IMR-90 (cell line): ENCODE results near the gene C1orf116. TPM values are rescaled to one million over a fixed set of nuclear protein-coding genes. Genes with fewer than 3 reads are reported as not detected.

Source experiments
- ATAC-seq: fragments of 200-7000 bp; cut with Tn5 transposase; 2 replicates; pipeline ENCODE4 v1.9.1; 2020; ENCODE audit warnings: low read depth, mild to moderate bottlenecking, moderate library complexity
- BruUV-seq: library from RNA; stranded (reverse); fragments of 400-500 nt; replicated peaks from 2 replicates; lab custom pipeline; 2021; lab: Mats Ljungman, UMichigan
- CTCF ChIA-PET: fragments of 300-600 bp; formaldehyde crosslinking; extraction: SDS; loops from one replicate; lab custom pipeline; 2021; ENCODE audit warnings: antibody characterized with exemption; lab: Yijun Ruan, JAX
- POLR2A ChIA-PET: fragments of 300-600 bp; sonication (Branson Sonifier 250); formaldehyde crosslinking; loops from one replicate; lab custom pipeline; 2022; ENCODE audit warnings: antibody characterized with exemption; ENCODE audit not compliant: unreplicated experiment; lab: Charles Lee
- DNase-seq: peaks from one replicate; pipeline ENCODE4 v3.0.0; 2013
- H2AFZ ChIP-seq: replicated peaks from 2 replicates; pipeline ENCODE3; 2013; ENCODE audit warnings: low read length, mild to moderate bottlenecking; ENCODE audit not compliant: poor library complexity
- H2AK5ac ChIP-seq: 2 replicates; pipeline ENCODE4 v1.6.1; 2013; ENCODE audit warnings: low read depth, low read length, inconsistent platforms
- H2AK9ac ChIP-seq: replicated peaks from 2 replicates; pipeline ENCODE3; 2013; ENCODE audit warnings: mild to moderate bottlenecking, low read depth, low read length, moderate library complexity; ENCODE audit not compliant: poor library complexity
- H2BK120ac ChIP-seq: 2 replicates; pipeline ENCODE4 v1.6.1; 2013; ENCODE audit warnings: low read depth, low read length, inconsistent platforms
- H2BK15ac ChIP-seq: 3 replicates; pipeline ENCODE4 v1.6.1; 2013; ENCODE audit warnings: low read depth, low read length, inconsistent platforms
- H2BK20ac ChIP-seq: 2 replicates; pipeline ENCODE4 v1.6.1; 2013; ENCODE audit warnings: low read depth, mild to moderate bottlenecking, inconsistent platforms, low read length, moderate library complexity
- H2BK5ac ChIP-seq: 2 replicates; pipeline ENCODE4 v1.6.1; 2013; ENCODE audit warnings: mild to moderate bottlenecking, low read depth, low read length, inconsistent platforms; ENCODE audit not compliant: poor library complexity, severe bottlenecking
- H3K14ac ChIP-seq: replicated peaks from 2 replicates; pipeline ENCODE4 v1.6.1; 2013; ENCODE audit warnings: low read depth, low read length, inconsistent platforms
- H3K18ac ChIP-seq: 2 replicates; pipeline ENCODE4 v1.6.1; 2013; ENCODE audit warnings: low read depth, low read length, control low read depth
- H3K23ac ChIP-seq: 2 replicates; pipeline ENCODE4 v1.6.1; 2013; ENCODE audit warnings: low read depth, low read length, inconsistent platforms
- H3K27ac ChIP-seq: 2 replicates; pipeline ENCODE4 v1.5.1; 2013; ENCODE audit warnings: mild to moderate bottlenecking, control low read depth, low read length; ENCODE audit not compliant: insufficient read depth
- H3K27me3 ChIP-seq: 2 replicates; pipeline ENCODE4 v1.6.1; 2013; ENCODE audit warnings: low read length; ENCODE audit not compliant: control insufficient read depth, insufficient read depth
- H3K36me3 ChIP-seq: 2 replicates; pipeline ENCODE4 v1.6.1; 2013; ENCODE audit warnings: low read length, mixed read lengths; ENCODE audit not compliant: control insufficient read depth, insufficient read depth
- H3K4ac ChIP-seq: 2 replicates; pipeline ENCODE4 v1.6.1; 2013; ENCODE audit warnings: low read depth, low read length, inconsistent platforms
- H3K4me1 ChIP-seq: 2 replicates; pipeline ENCODE4 v1.6.1; 2013; ENCODE audit warnings: low read length, mixed read lengths; ENCODE audit not compliant: control insufficient read depth, insufficient read depth
- H3K4me2 ChIP-seq: 2 replicates; pipeline ENCODE4 v1.6.1; 2013; ENCODE audit warnings: low read depth, mild to moderate bottlenecking, control low read depth, low read length, moderate library complexity
- H3K4me3 ChIP-seq: 2 replicates; pipeline ENCODE4 v1.5.1; 2013; ENCODE audit warnings: low read depth, mild to moderate bottlenecking, control low read depth, low read length, moderate library complexity; ENCODE audit not compliant: insufficient read depth
- H3K56ac ChIP-seq: 2 replicates; pipeline ENCODE4 v1.6.1; 2013; ENCODE audit warnings: low read length, inconsistent platforms; ENCODE audit not compliant: insufficient read depth; ENCODE audit errors: extremely low read depth
- H3K79me1 ChIP-seq, 2 experiments: 2 replicates each; pipeline ENCODE4 v1.6.1; 2013; ENCODE audit warnings: low read length in 2 of 2, inconsistent platforms in 1 of 2, low read depth in 1 of 2
- H3K9ac ChIP-seq: 2 replicates; pipeline ENCODE4 v1.6.1; 2013; ENCODE audit warnings: low read depth, low read length, control low read depth
- H3K9me1 ChIP-seq: 2 replicates; pipeline ENCODE4 v1.6.1; 2013; ENCODE audit warnings: low read length, inconsistent platforms; ENCODE audit not compliant: insufficient read depth
- H3K9me3 ChIP-seq: 2 replicates; pipeline ENCODE4 v1.6.1; 2013; ENCODE audit warnings: low read length; ENCODE audit not compliant: control insufficient read depth, insufficient read depth
- H4K20me1 ChIP-seq: 2 replicates; pipeline ENCODE4 v1.6.1; 2013; ENCODE audit warnings: low read length, inconsistent platforms; ENCODE audit not compliant: insufficient read depth
- H4K5ac ChIP-seq: 2 replicates; pipeline ENCODE4 v1.6.1; 2013; ENCODE audit warnings: mild to moderate bottlenecking, low read depth, low read length, control low read depth
- H4K8ac ChIP-seq, 2 experiments: 2 replicates each; pipeline ENCODE4 v1.6.1; 2013; ENCODE audit warnings: low read depth in 2 of 2, low read length in 2 of 2, control low read depth in 1 of 2, inconsistent platforms in 1 of 2
- H4K91ac ChIP-seq: 2 replicates; pipeline ENCODE4 v1.6.1; 2013; ENCODE audit warnings: low read depth, low read length, inconsistent platforms; ENCODE audit not compliant: insufficient read depth
- BHLHE40 ChIP-seq: fragments of 150-350 bp; IDR thresholded peaks from 2 replicates; pipeline ENCODE4 v1.6.1; 2016; ENCODE audit warnings: mild to moderate bottlenecking, low read depth, low read length
- CEBPB ChIP-seq: IDR thresholded peaks from 2 replicates; pipeline ENCODE4 v1.6.1; 2012; ENCODE audit warnings: low read depth, low read length, improper control_type of control experiment
- CHD1 ChIP-seq: IDR thresholded peaks from 2 replicates; pipeline ENCODE4 v1.6.1; 2012; ENCODE audit warnings: low read depth, low read length, improper control_type of control experiment
- FOS ChIP-seq: fragments of 150-350 bp; IDR thresholded peaks from 2 replicates; pipeline ENCODE4 v1.6.1; 2016; ENCODE audit warnings: low read depth, low read length
- MAFK ChIP-seq: IDR thresholded peaks from 2 replicates; pipeline ENCODE4 v1.6.1; 2012; ENCODE audit warnings: low read depth, low read length, improper control_type of control experiment
- MAZ ChIP-seq: IDR thresholded peaks from 2 replicates; pipeline ENCODE4 v1.6.1; 2012; ENCODE audit warnings: low read depth, mild to moderate bottlenecking, low read length, improper control_type of control experiment, moderate library complexity, borderline replicate concordance
- NFE2L2 ChIP-seq: fragments of 150-350 bp; IDR thresholded peaks from 2 replicates; pipeline ENCODE4 v1.6.1; 2016; ENCODE audit warnings: low read depth, mild to moderate bottlenecking, low read length
- POLR2A ChIP-seq: IDR thresholded peaks from 2 replicates; pipeline ENCODE4 v1.6.1; 2012; ENCODE audit warnings: mild to moderate bottlenecking, low read depth, low read length
- RCOR1 ChIP-seq: IDR thresholded peaks from 2 replicates; pipeline ENCODE4 v1.6.1; 2012; ENCODE audit warnings: mild to moderate bottlenecking, low read length, improper control_type of control experiment; ENCODE audit not compliant: insufficient replicate concordance
- RFX5 ChIP-seq: IDR thresholded peaks from 2 replicates; pipeline ENCODE4 v1.8.0; 2012; ENCODE audit warnings: low read depth, mild to moderate bottlenecking, low read length, moderate library complexity
- SMC3 ChIP-seq: fragments of 150-350 bp; IDR thresholded peaks from 2 replicates; pipeline ENCODE4 v1.6.1; 2016; ENCODE audit warnings: low read depth, mild to moderate bottlenecking, antibody characterized with exemption, low read length, moderate library complexity
- WGBS, 2 experiments: methylation state at CpG; one replicate each; pipeline versions ENCODE4 v1.1.5 to v1.1.7; 2013; ENCODE audit warnings: missing lambda C conversion rate in 2 of 2; ENCODE audit not compliant: insufficient read length in 1 of 2; ENCODE audit errors: extremely low coverage in 2 of 2; 5-methylcytosine and 5-hydroxymethylcytosine counted together
- dilution Hi-C: fragments of 300-500 bp; cut with HindIII; formaldehyde crosslinking; loops from one replicate; pipeline ENCODE4 v1.14.3; 2018; ENCODE audit warnings: low sequenced_read_pairs; ENCODE audit not compliant: unreplicated experiment
- in situ Hi-C: fragments of 300-500 bp; cut with MboI; formaldehyde crosslinking; loops from 3 replicates; pipeline ENCODE4 v1.14.3; 2019; ENCODE audit warnings: low sequenced_read_pairs, inconsistent platforms, mixed read lengths
- intact Hi-C: fragments of 100-400 bp; cut with micrococcal nuclease; formaldehyde crosslinking; loops from 2 replicates; pipeline ENCODE4 v1.10.0; 2022
- polyA plus RNA-seq, 3 experiments: library from polyadenylated mRNA; depleted of rRNA; stranded (reverse); fragments of >200 nt; gene quantifications; 2 replicates each; pipeline ENCODE4 v1.2.3, GENCODE V29; 2012; ENCODE audit warnings: low replicate concordance in 1 of 3
- total RNA-seq: library from RNA; depleted of rRNA; stranded (reverse); fragments of >200 nt; gene quantifications from 2 replicates; pipeline ENCODE4 v1.2.3, GENCODE V29; 2012
- TF ChIP-seq, protein P1 (sequence below): fragments of 150-350 bp; IDR thresholded peaks from 2 replicates; pipeline ENCODE4 v1.6.1; 2016; ENCODE audit warnings: low read depth, mild to moderate bottlenecking, low read length, moderate library complexity, borderline replicate concordance
- TF ChIP-seq, protein P2 (sequence below): conservative IDR thresholded peaks from 2 replicates; pipeline ENCODE4 v1.5.1; 2012; ENCODE audit warnings: mild to moderate bottlenecking, low read depth, low read length, improper control_type of control experiment
- TF ChIP-seq, protein P3 (sequence below): fragments of 150-350 bp; IDR thresholded peaks from 2 replicates; pipeline ENCODE4 v1.6.1; 2017; ENCODE audit warnings: mild to moderate bottlenecking, antibody characterized with exemption, low read length, low read depth

C1orf116 gene
- total and polyA plus RNA-seq, 2 of the 4 experiments (the other 2 are of a cell fraction) = under 0.01 to 0.03 TPM

DNA sequence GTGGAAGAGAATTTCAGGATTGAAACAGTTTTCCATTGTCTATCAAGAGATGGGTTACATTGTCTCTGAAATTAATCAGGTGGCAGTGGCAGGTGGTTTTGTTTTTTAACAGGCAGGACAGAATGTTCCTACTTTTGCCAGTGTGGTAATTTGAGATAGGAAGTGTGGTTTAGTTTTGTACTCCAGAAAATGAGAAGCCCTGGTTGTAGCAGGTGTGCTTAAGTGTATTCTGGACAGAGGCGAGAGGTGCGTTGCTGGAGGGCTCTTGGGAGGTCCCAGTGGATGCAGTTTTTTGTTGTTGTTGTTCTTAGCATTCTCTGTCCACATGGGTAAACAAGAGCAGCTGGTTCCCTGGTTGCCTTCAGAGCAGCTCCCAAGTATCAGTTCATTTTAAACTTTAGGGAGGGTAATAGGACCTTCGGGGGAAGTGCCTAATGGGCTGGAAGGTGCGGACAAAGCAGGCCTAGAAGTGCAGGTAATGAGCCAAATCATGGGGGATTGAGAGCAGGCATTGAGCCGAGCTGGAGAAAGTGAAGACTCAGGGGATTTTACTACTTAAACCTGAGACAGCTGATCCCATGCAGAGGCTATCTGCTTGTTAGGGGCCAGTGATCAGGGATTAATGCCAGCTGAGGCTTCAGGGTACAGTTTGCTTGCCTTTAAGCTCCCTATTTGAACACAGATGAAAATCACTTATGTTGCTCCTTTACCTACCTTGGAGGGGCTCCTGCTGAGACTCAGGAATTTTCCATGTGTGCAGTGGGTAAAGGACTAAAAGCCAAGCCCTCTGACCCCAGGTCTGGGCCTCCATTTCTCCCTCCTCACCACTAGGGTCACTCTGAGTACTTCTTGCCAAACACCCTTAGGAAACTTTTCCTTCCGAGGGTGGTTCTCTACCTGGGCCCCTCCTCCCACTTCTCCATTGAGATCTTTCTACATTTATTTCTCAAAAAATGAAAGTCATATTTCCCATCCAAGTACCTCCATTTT is 26.6 kb upstream of the C1orf116 start:
- no peak overlapping the region for H3K23ac ChIP-seq
- H4K20me1 ChIP-seq = no peaks in the 10 kb centered on the region
- 85% methylated on average over 2 of the region's 6 CpGs; no CpG with 5 or more reads in 1 of the 2 experiments for WGBS, 2 experiments
- ChIA-PET CTCF (no interaction called here), POLR2A (no interaction called here)
- H2AK5ac ChIP-seq = no peak overlapping the region
- H3K4me1 ChIP-seq = no peaks in the 10 kb centered on the region
- ATAC-seq (no peak), DNase-seq (no peak)
- no peak overlapping the region for H2AFZ ChIP-seq
- no peak overlapping the region for H2AK9ac ChIP-seq
- H3K27ac ChIP-seq = no peak overlapping the region
- no peak overlapping the region for H3K18ac ChIP-seq
- peaks cover 2% of the 10 kb centered on the region for H3K27me3 ChIP-seq
- H4K5ac ChIP-seq = no peak overlapping the region
- BruUV-seq = no TSS peak
- no peak overlapping the region for H3K9ac ChIP-seq
- H3K14ac ChIP-seq = no peak overlapping the region
- H3K79me1 ChIP-seq = no peaks in the 10 kb centered on the region
- H3K36me3 ChIP-seq = no peaks in the 10 kb centered on the region
- no peak overlapping the region for H4K91ac ChIP-seq
- intact Hi-C loops (no loop called here), dilution Hi-C loops (no loop called here), in situ Hi-C loops (no loop called here)
- no peak overlapping the region for H3K4me2 ChIP-seq
- no peak overlapping the region for H3K4me3 ChIP-seq
- H4K8ac ChIP-seq = no peak overlapping the region
- H2BK20ac ChIP-seq = no peak overlapping the region
- no peak overlapping the region for H2BK120ac ChIP-seq
- no peak overlapping the region for H2BK5ac ChIP-seq
- H3K9me3 ChIP-seq = no peaks in the 10 kb centered on the region
- no peak overlapping the region for H3K56ac ChIP-seq
- H3K9me1 ChIP-seq = no peaks in the 10 kb centered on the region; the same call in 1 of the 2 replicates
- H2BK15ac ChIP-seq = no peak overlapping the region
- H3K4ac ChIP-seq = no peak overlapping the region
- TF ChIP-seq MAFK (no peak), POLR2A (no peak), FOS (no peak), RFX5 (no peak), CHD1 (no peak), CEBPB (no peak), RCOR1 (no peak), BHLHE40 (no peak), SMC3 (no peak), NFE2L2 (no peak), MAZ (no peak)
- TF ChIP-seq, protein P1, sequence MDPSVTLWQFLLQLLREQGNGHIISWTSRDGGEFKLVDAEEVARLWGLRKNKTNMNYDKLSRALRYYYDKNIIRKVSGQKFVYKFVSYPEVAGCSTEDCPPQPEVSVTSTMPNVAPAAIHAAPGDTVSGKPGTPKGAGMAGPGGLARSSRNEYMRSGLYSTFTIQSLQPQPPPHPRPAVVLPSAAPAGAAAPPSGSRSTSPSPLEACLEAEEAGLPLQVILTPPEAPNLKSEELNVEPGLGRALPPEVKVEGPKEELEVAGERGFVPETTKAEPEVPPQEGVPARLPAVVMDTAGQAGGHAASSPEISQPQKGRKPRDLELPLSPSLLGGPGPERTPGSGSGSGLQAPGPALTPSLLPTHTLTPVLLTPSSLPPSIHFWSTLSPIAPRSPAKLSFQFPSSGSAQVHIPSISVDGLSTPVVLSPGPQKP = no peak
- TF ChIP-seq, protein P2, sequence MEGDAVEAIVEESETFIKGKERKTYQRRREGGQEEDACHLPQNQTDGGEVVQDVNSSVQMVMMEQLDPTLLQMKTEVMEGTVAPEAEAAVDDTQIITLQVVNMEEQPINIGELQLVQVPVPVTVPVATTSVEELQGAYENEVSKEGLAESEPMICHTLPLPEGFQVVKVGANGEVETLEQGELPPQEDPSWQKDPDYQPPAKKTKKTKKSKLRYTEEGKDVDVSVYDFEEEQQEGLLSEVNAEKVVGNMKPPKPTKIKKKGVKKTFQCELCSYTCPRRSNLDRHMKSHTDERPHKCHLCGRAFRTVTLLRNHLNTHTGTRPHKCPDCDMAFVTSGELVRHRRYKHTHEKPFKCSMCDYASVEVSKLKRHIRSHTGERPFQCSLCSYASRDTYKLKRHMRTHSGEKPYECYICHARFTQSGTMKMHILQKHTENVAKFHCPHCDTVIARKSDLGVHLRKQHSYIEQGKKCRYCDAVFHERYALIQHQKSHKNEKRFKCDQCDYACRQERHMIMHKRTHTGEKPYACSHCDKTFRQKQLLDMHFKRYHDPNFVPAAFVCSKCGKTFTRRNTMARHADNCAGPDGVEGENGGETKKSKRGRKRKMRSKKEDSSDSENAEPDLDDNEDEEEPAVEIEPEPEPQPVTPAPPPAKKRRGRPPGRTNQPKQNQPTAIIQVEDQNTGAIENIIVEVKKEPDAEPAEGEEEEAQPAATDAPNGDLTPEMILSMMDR = no peak
- TF ChIP-seq, protein P3, sequence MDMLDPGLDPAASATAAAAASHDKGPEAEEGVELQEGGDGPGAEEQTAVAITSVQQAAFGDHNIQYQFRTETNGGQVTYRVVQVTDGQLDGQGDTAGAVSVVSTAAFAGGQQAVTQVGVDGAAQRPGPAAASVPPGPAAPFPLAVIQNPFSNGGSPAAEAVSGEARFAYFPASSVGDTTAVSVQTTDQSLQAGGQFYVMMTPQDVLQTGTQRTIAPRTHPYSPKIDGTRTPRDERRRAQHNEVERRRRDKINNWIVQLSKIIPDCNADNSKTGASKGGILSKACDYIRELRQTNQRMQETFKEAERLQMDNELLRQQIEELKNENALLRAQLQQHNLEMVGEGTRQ = no peak
